IPS-20b (cell line): Measurements from ENCODE around the gene PAM.
"Not testable (repeated sequence)": the region's sequence is repeated elsewhere in the genome, so short reads cannot be mapped to it uniquely, and the experiment has no call there.

ENCODE experiments used
- H3K27ac ChIP-seq: one replicate; pipeline ENCODE4 v1.5.1; 2013; ENCODE audit warnings: low read length
- H3K27me3 ChIP-seq: 2 replicates; pipeline ENCODE4 v1.6.1; 2013; ENCODE audit warnings: mild to moderate bottlenecking, low read length, inconsistent platforms; ENCODE audit not compliant: insufficient read depth
- H3K36me3 ChIP-seq: 2 replicates; pipeline ENCODE4 v1.6.1; 2013; ENCODE audit warnings: low read depth, mild to moderate bottlenecking, inconsistent platforms, low read length, moderate library complexity; ENCODE audit not compliant: insufficient read depth
- H3K4me1 ChIP-seq: 2 replicates; pipeline ENCODE4 v1.6.1; 2013; ENCODE audit warnings: mild to moderate bottlenecking, control low read depth, inconsistent platforms, low read length, moderate library complexity; ENCODE audit not compliant: insufficient read depth
- H3K4me3 ChIP-seq: 2 replicates; pipeline ENCODE4 v1.5.1; 2013; ENCODE audit warnings: mild to moderate bottlenecking, low read length, inconsistent platforms
- H3K9ac ChIP-seq: 2 replicates; pipeline ENCODE4 v1.6.1; 2013; ENCODE audit warnings: low read depth, mild to moderate bottlenecking, inconsistent platforms, low read length, moderate library complexity
- H3K9me3 ChIP-seq: 2 replicates; pipeline ENCODE4 v1.6.1; 2013; ENCODE audit warnings: mild to moderate bottlenecking, low read depth, low read length, inconsistent platforms; ENCODE audit not compliant: insufficient read depth

Gene PAM

DNA sequence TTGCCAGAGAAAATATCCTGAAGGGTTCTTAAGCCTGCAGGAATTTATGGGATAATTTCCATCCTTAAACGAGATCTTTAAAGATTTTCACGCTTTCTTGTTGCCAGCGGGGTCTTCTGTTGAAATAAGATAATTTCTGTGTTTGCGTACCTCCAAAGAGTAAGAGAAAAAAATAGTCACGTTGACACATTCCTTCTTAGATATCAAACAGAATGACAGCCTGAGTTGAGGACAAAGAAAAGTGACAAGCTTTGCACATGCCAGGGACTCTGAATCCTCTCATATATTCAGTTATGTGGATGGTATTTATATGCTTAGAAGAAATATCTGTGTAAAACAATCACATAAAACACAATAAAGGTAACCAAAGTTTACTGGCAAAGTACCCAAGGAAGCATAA, 21.6 kb upstream of the PAM start:
- no peak overlapping the region for H3K27ac ChIP-seq
- no peak overlapping the region for H3K9ac ChIP-seq
- H3K9me3 ChIP-seq = no peaks in the 10 kb centered on the region
- no peaks in the 10 kb centered on the region for H3K27me3 ChIP-seq
- H3K36me3 ChIP-seq = no peaks in the 10 kb centered on the region
- no peaks in the 10 kb centered on the region for H3K4me1 ChIP-seq
- no peak overlapping the region for H3K4me3 ChIP-seq

GRCh38 chr5:102737161-102737560, 17.9 kb upstream of the PAM start:
- H3K4me3 ChIP-seq = no peak overlapping the region
- no peaks in the 10 kb centered on the region for H3K36me3 ChIP-seq
- H3K9me3 ChIP-seq = no peaks in the 10 kb centered on the region
- no peaks in the 10 kb centered on the region for H3K27me3 ChIP-seq
- no peak overlapping the region for H3K9ac ChIP-seq
- no peak overlapping the region for H3K27ac ChIP-seq
- peaks cover 4% of the 10 kb centered on the region; the same call in 1 of the 2 replicates for H3K4me1 ChIP-seq

DNA sequence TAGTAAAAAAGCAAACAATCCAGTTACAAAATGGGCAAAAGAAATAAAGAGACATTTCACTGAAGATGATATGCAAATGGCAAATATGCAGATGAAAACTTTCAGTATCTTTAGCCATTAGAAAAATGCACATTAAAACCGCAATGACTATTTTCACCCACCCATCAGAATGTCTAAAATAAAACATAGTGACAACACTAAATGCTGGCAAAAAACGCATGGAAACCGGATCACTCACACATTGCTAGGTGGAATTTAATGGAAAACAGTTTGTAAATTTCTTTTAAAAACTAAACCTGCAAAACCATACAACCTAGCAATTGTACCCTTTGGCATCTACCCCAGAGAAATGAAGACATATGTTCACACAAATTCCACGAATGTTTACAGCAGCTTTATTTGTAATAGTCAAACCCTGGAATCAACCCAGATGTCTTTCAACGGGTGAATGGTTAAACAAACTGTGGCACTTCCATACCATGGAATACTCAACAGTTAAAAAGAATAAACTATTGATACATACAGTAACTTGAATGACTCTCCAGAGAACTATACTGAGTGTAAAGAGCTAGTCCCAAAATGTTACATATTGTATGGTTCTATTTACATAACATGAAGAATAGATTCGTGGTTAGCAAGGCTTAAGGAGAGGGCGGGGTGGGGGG, 17.2 kb upstream of the PAM start:
- Histone ChIP-seq H3K9me3 (no peaks in the 10 kb centered on the region), H3K4me3 (no peak overlapping the region), H3K36me3 (no peaks in the 10 kb centered on the region), H3K4me1 (peaks cover 5% of the 10 kb centered on the region; the same call in 1 of the 2 replicates), H3K27me3 (no peaks in the 10 kb centered on the region), H3K27ac (no peak overlapping the region), H3K9ac (no peak overlapping the region)

GRCh38 chr5:102740515-102740914, 14.6 kb upstream of the PAM start:
- H3K27me3 ChIP-seq = no peaks in the 10 kb centered on the region
- no peaks in the 10 kb centered on the region for H3K36me3 ChIP-seq
- H3K9ac ChIP-seq = no peak overlapping the region
- H3K4me1 ChIP-seq = peaks cover 5% of the 10 kb centered on the region; the same call in 1 of the 2 replicates
- no peaks in the 10 kb centered on the region for H3K9me3 ChIP-seq
- no peak overlapping the region for H3K27ac ChIP-seq
- no peak overlapping the region for H3K4me3 ChIP-seq

- Histone ChIP-seq H3K9ac (no peak overlapping the region), H3K4me1 (peaks cover 6% of the 10 kb centered on the region; the same call in 1 of the 2 replicates), H3K27ac (no peak overlapping the region), H3K36me3 (no peaks in the 10 kb centered on the region), H3K27me3 (no peaks in the 10 kb centered on the region), H3K9me3 (no peaks in the 10 kb centered on the region), H3K4me3 (no peak overlapping the region)
Measured at GRCh38 chr5:102742215-102742614, 12.9 kb upstream of the PAM start.

DNA sequence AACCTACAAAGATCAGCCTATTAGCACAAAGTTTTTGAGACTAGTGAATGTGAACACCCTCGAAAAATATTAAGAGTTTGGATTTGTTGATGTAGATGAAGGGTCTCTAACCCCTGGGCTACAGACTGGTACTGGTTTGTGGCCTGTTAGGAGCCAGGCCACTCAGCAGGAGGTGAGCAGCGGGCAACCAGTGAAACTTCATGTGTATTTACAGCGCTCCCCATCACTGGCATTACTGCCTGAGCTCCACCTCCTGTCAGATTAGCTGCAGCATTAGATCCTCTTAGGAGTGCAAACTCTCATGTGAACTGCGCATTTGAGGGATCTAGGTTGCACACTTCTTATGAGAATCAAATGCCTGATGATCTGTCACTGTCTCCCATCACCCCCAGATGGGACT, 11.2 kb upstream of the PAM start:
- Histone ChIP-seq H3K27ac (no peak overlapping the region), H3K36me3 (no peaks in the 10 kb centered on the region), H3K4me3 (no peak overlapping the region), H3K9ac (no peak overlapping the region), H3K9me3 (no peaks in the 10 kb centered on the region), H3K27me3 (no peaks in the 10 kb centered on the region), H3K4me1 (peaks cover 17% of the 10 kb centered on the region)

DNA sequence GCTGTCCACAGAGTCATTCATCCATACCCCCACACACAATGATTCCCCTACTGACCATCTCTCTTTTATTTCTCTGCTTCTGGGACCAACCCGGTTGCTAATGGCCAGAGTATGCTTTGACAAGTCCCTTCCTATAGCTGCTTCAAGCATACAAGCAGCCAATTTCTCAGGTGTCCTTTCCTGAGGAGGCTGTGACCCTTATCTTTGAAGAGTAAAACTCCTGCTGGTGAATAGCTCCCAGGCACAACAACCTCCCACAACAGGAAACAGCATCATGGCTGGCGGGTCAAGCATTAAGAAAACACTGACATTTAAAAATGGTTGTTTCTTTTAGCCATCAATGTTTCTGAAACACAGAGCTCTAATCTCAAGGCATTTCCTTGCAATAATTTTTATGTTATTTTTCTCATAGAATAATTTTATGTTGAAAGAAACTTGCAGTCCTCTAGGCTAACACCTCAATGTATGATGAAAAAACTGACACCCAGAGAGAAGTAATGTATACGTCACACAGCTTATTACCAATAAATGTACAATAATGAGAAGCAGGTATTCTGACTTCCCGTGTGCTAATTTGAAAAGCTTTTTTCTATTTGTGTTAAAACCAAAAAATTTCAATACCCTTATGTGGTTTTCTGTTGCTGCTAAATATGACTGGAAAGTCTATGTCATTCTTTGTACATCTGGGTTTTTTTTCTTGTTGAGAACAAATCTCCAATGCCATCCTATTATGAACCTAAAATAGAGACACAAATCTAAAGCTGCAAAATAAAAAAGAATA, 7.5 kb upstream of the PAM start:
- Histone ChIP-seq H3K27ac (no peak overlapping the region), H3K4me1 (peaks cover 25% of the 10 kb centered on the region), H3K36me3 (no peaks in the 10 kb centered on the region), H3K9me3 (no peaks in the 10 kb centered on the region), H3K27me3 (peaks cover 4% of the 10 kb centered on the region), H3K4me3 (no peak overlapping the region), H3K9ac (no peak overlapping the region)

GRCh38 chr5:102749416-102750030, 5.6 kb upstream of the PAM start:
- H3K9me3 ChIP-seq = no peaks in the 10 kb centered on the region
- no peaks in the 10 kb centered on the region for H3K36me3 ChIP-seq
- no peak overlapping the region for H3K27ac ChIP-seq
- peaks cover 23% of the 10 kb centered on the region for H3K27me3 ChIP-seq
- H3K4me3 ChIP-seq = peak overlapping the region; percentile 41; the same call in 1 of the 2 replicates
- H3K4me1 ChIP-seq = peaks cover 25% of the 10 kb centered on the region
- no peak overlapping the region; the same call in 1 of the 2 replicates for H3K9ac ChIP-seq

DNA sequence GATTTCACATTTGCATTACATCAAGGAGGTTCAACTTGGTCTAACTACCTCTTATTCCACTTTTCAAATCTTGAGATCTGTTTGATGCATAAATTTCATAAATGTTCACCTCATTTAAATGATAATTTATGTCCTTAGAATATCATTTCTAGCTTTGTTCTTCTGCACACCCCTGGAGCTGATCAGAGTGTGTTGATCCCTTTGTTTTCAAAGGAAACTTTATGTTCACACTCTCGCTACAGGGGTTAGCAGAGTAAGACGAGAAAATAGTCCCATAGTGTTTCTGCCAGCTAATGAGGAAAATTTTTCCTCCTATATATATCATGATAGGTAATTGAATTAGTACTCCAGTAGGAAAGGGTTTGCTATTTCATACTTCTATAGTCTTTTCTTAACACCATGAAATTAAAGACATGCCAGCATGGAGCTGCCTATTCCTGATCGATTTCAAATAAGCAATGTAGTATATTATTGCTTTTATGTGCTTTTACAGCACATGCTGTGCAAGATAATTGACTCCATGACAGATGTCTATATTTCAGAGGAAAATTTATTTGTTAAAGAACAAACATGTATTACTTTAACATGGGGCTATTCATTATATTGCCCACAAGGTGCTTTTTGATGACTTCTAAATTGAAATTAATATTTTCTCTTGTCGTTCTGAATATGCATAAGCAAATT, 4.8 kb upstream of the PAM start:
- Histone ChIP-seq H3K9ac (no peak overlapping the region), H3K27ac (no peak overlapping the region), H3K36me3 (no peaks in the 10 kb centered on the region), H3K9me3 (no peaks in the 10 kb centered on the region), H3K4me1 (peaks cover 25% of the 10 kb centered on the region), H3K27me3 (peaks cover 23% of the 10 kb centered on the region), H3K4me3 (peak overlapping the region; percentile 41; the same call in 1 of the 2 replicates)

DNA sequence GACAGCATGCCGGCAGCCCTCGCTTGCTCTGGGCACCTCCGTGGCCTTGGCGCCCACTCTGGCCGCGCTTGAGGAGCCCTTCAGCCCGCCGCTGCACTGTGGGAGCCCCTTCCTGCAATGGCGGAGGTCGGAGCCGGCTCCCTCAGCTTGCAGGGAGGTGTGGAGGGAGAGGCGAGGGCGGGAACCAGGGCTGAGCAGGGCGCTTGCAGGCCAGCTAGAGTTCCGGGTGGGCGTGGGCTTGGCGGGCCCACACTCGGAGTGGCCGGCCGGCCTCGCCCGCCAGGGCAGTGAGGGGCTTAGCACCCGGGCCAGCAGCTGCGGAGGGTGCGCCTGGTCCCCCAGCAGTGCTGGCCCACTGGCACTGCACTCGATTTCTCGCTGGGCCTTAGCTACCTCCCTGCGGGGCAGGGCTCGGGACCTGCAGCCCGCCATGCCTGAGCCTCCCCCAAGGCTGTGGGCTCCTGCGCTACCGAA, 3.2 kb upstream of the PAM start:
- H3K36me3 ChIP-seq = not testable (repeated sequence)

More for the DNA sequence above, 3.2 kb upstream of the PAM start:
- H3K9ac ChIP-seq, H3K9me3 ChIP-seq, H3K27ac ChIP-seq, H3K4me3 ChIP-seq: not testable (repeated sequence)
- Histone ChIP-seq H3K4me1 (peaks cover 28% of the 10 kb centered on the region), H3K27me3 (peaks cover 35% of the 10 kb centered on the region)
